CD14-positive monocyte (primary cell): Measurements from ENCODE around the gene RALB. TPM values are rescaled to one million over a fixed set of nuclear protein-coding genes. Genes with fewer than 3 reads are reported as not detected.

Experiments
- DNase-seq, 3 donors: peaks; one replicate each; pipeline ENCODE4 v3.0.0-alpha.2; 2011 to 2022
- H2AFZ ChIP-seq: 2 replicates; pipeline ENCODE4 v1.6.0; 2012; ENCODE audit warnings: mild to moderate bottlenecking, low read depth, low read length, inconsistent platforms; ENCODE audit not compliant: insufficient read depth, poor library complexity, severe bottlenecking
- H3K27ac ChIP-seq, 2 donors: 1 replicate in 1 of 2; 2 replicates in 1 of 2; pipeline ENCODE4 v1.5.1; 2012 to 2013; ENCODE audit warnings: low read length in 2 of 2, control low read depth in 1 of 2, inconsistent platforms in 1 of 2, low read depth in 1 of 2, mild to moderate bottlenecking in 1 of 2
- H3K27me3 ChIP-seq, 2 donors: one replicate each; pipeline versions ENCODE4 v1.6.0 to v1.6.1; 2011 to 2013; ENCODE audit warnings: low read length in 2 of 2; ENCODE audit not compliant: control insufficient read depth in 2 of 2, insufficient read depth in 2 of 2
- H3K36me3 ChIP-seq, 2 donors: replicated peaks in 1 of 2; 1 replicate in 1 of 2; 2 replicates in 1 of 2; pipeline versions ENCODE4 v1.5.1 to v1.6.1; 2012 to 2013; ENCODE audit warnings: low read length in 2 of 2, control low read depth in 1 of 2, inconsistent platforms in 1 of 2, mild to moderate bottlenecking in 1 of 2; ENCODE audit not compliant: insufficient read depth in 2 of 2, control insufficient read depth in 1 of 2
- H3K4me1 ChIP-seq, 2 donors: 1 replicate in 1 of 2; 2 replicates in 1 of 2; pipeline versions ENCODE4 v1.5.1 to v1.6.1; 2012 to 2013; ENCODE audit warnings: low read length in 2 of 2, control low read depth in 1 of 2, inconsistent platforms in 1 of 2, mild to moderate bottlenecking in 1 of 2, moderate library complexity in 1 of 2; ENCODE audit not compliant: insufficient read depth in 2 of 2, control insufficient read depth in 1 of 2
- H3K4me2 ChIP-seq: replicated peaks from 2 replicates; pipeline ENCODE3; 2012; ENCODE audit warnings: low read length, moderate library complexity, mild to moderate bottlenecking; ENCODE audit not compliant: poor library complexity, severe bottlenecking; ENCODE audit errors: extremely low read depth
- H3K4me3 ChIP-seq, 3 experiments: fragments of 200-600 bp in 1 of 3; sonication (generic) in 1 of 3; replicated peaks in 1 of 3; 1 replicate in 2 of 3; 2 replicates in 1 of 3; pipeline ENCODE4 v1.5.1; 2011 to 2013; ENCODE audit warnings: low read length in 3 of 3, mild to moderate bottlenecking in 3 of 3, control low read depth in 2 of 3, low read depth in 2 of 3, inconsistent platforms in 1 of 3, moderate library complexity in 1 of 3
- H3K79me2 ChIP-seq: 2 replicates; pipeline ENCODE4 v1.6.0; 2012; ENCODE audit warnings: mild to moderate bottlenecking, control low read depth, inconsistent platforms, low read length, moderate library complexity; ENCODE audit not compliant: insufficient read depth
- H3K9ac ChIP-seq: 2 replicates; pipeline ENCODE4 v1.6.0; 2017; ENCODE audit warnings: low read length, mild to moderate bottlenecking; ENCODE audit not compliant: insufficient read depth, poor library complexity, severe bottlenecking
- H3K9me3 ChIP-seq, 2 donors: replicated peaks in 1 of 2; 1 replicate in 1 of 2; 2 replicates in 1 of 2; pipeline versions ENCODE4 v1.5.1 to v1.6.1; 2012 to 2013; ENCODE audit warnings: low read length in 2 of 2, control low read depth in 1 of 2; ENCODE audit not compliant: control insufficient read depth in 1 of 2, insufficient read depth in 1 of 2
- H4K20me1 ChIP-seq: 2 replicates; pipeline ENCODE4 v1.6.0; 2012; ENCODE audit warnings: mild to moderate bottlenecking, low read length, control low read depth, moderate library complexity; ENCODE audit not compliant: insufficient read depth
- H3K27ac Mint-ChIP-seq, 7 donors: one replicate each; pipeline ENCODE4 v1.8.0; 2020; ENCODE audit warnings: mild to moderate bottlenecking in 7 of 7, mixed read lengths in 7 of 7, moderate library complexity in 6 of 7, inconsistent platforms in 2 of 7
- H3K27me3 Mint-ChIP-seq, 3 donors: one replicate each; pipeline ENCODE4 v1.8.0; 2021 to 2022; ENCODE audit warnings: low read depth in 3 of 3, mild to moderate bottlenecking in 3 of 3, mixed read lengths in 3 of 3, moderate library complexity in 3 of 3, inconsistent platforms in 1 of 3
- H3K36me3 Mint-ChIP-seq, 2 donors: one replicate each; pipeline ENCODE4 v1.8.0; 2020; ENCODE audit warnings: mixed read lengths in 2 of 2, inconsistent platforms in 1 of 2, mild to moderate bottlenecking in 1 of 2
- H3K4me1 Mint-ChIP-seq: one replicate; pipeline ENCODE4 v1.8.0; 2020; ENCODE audit warnings: mild to moderate bottlenecking, mixed read lengths
- H3K4me3 Mint-ChIP-seq, 2 donors: one replicate each; pipeline ENCODE4 v1.8.0; 2020; ENCODE audit warnings: mild to moderate bottlenecking in 2 of 2, mixed read lengths in 2 of 2, moderate library complexity in 1 of 2
- H3K9me3 Mint-ChIP-seq, 7 donors: one replicate each; pipeline ENCODE4 v1.8.0; 2020 to 2022; ENCODE audit warnings: mixed read lengths in 7 of 7, mild to moderate bottlenecking in 6 of 7, moderate library complexity in 6 of 7, inconsistent platforms in 2 of 7
- CTCF ChIP-seq: fragments of 200-600 bp; IDR thresholded peaks from one replicate; pipeline ENCODE4 v1.8.0; 2022; ENCODE audit warnings: antibody characterized with exemption, mild to moderate bottlenecking
- WGBS: methylation state at CpG from one replicate; pipeline ENCODE4 v1.1.5; 2013; ENCODE audit warnings: missing lambda C conversion rate; ENCODE audit not compliant: insufficient coverage; 5-methylcytosine and 5-hydroxymethylcytosine counted together
- intact Hi-C, 2 donors: fragments of 100-400 bp; cut with micrococcal nuclease; formaldehyde crosslinking; loops; one replicate each; pipeline versions ENCODE4 v1.15.0 to v1.15.1; 2023
- polyA plus RNA-seq, 3 donors: library from polyadenylated mRNA; depleted of rRNA in 1 of 3; unstranded in 2 of 3; stranded (reverse) in 1 of 3; fragments of 300-500 nt in 2 of 3; fragments of >200 nt in 1 of 3; fragmentation: Illumina TruSeq in 2 of 3; gene quantifications; 1 replicate in 2 of 3; 2 replicates in 1 of 3; pipeline ENCODE4 v1.2.3, GENCODE V29; 2012 to 2021

RALB gene
- polyA plus RNA-seq, 3 donors, result 57.2 to 163 (median 139) TPM

DNA sequence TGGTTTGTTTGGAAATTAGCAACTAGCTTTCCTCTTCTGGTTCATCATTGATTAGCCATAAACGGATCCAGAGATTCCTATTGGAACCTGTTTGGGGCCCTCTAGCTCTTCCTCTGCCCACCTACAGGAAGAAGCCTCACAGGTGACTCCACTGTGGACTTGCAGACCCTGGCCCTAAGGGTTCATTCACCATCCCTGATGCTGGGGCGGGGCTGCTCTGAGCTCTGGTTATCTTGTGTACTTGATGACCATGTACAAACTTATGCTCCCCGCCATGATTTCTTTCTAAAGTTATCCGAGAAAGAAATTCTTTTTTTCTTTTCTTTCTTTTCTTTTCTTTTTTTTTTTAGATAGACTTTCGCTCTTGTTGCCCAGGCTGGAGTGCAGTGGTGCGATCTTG lies 59.4 kb downstream of the RALB start:
- H3K36me3 ChIP-seq, result no peaks in the 10 kb centered on the region
- Mint-ChIP-seq H3K27ac (no peak overlapping the region), H3K4me3 (peak overlapping the region in 1 of 2 donors; percentile 48), H3K36me3 (no peaks in the 10 kb centered on the region), H3K4me1 (peaks cover 14% of the 10 kb centered on the region), H3K9me3 (peaks cover 0 to 2% (median 0%) of the 10 kb centered on the region in 7 donors), H3K27me3 (peaks cover 16 to 28% (median 21%) of the 10 kb centered on the region in 3 donors)
- no peak for DNase-seq
- intact Hi-C loops, result loop anchor here (5.0 to 10.0 kb wide), 3 partner anchors 87 to 610 kb away; partner anchors contain the start of gene TMEM185B (in 1 of the 2)
- H3K4me1 ChIP-seq, result peaks cover 6 to 9% of the 10 kb centered on the region in 2 donors
- no peak overlapping the region for H3K4me3 ChIP-seq
- no peak for TF ChIP-seq CTCF
- H3K4me2 ChIP-seq, result no peak overlapping the region
- WGBS, result 81% methylated on average over 5 of the region's 6 CpGs
- H2AFZ ChIP-seq, result no peak overlapping the region
- H3K9me3 ChIP-seq, result no peaks in the 10 kb centered on the region
- H4K20me1 ChIP-seq, result no peaks in the 10 kb centered on the region
- H3K27ac ChIP-seq, result no peak overlapping the region
- H3K79me2 ChIP-seq, result no peaks in the 10 kb centered on the region
- H3K27me3 ChIP-seq, result peaks cover 0 to 8% of the 10 kb centered on the region in 2 donors
- H3K9ac ChIP-seq, result no peak overlapping the region

DNA sequence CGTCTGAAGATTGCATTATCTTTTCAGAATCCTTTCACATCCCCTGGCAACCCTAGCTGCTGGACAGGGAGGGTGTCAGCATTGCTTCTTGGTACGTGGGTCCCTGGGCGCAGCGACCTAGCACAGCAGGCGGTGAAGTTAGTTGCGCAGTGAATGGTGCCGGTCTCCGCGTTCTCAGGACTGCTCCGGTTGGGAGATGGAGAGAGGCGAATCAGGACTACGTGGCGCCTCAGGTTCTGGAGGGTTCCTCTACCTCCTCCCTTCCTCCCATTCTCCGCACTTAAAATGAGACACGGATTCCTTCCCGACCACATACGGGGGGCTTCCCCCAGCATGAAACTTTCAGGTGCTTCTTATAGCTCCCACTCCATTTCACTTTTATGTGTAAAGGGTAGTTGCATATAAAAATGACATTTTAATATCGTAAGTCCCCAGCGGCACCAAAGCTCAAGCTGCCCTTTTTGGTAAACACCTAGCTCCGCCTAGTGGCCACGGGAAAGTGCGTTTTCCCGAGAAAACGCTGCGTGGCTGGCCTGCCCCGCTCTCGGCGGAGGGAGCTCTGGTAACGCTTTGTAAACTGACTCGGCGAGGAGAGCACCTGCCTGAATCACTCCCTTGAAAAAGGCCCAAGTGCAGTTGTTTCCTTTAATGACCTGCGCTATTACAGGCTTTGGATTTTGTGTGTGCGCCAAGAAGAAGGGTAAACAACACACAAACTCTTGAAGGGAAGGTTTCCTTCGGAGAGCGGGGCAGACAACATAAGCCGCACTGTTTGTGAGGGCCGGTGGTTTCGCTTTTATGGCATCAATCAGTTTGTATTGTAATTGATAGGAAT lies 60.4 kb downstream of the RALB start:
- peak overlapping the region; percentile 70 to 90 for H3K4me3 Mint-ChIP-seq
- H3K36me3 ChIP-seq, result no peaks in the 10 kb centered on the region
- peaks cover 6 to 9% of the 10 kb centered on the region in 2 donors for H3K4me1 ChIP-seq
- H3K36me3 Mint-ChIP-seq, result no peaks in the 10 kb centered on the region
- peak overlapping the region; percentile 86 for H2AFZ ChIP-seq
- WGBS, result 17% methylated on average over 24 of the region's 38 CpGs
- TF ChIP-seq CTCF, result peak; percentile 94
- H3K9me3 Mint-ChIP-seq, result peaks cover 0 to 2% (median 0%) of the 10 kb centered on the region in 7 donors
- H3K27ac Mint-ChIP-seq, result peak overlapping the region in 1 of 7 donors; percentile 64
- intact Hi-C loops, result loop anchor here (5.0 to 10.0 kb wide), 3 partner anchors 88 to 611 kb away; partner anchors contain the start of gene TMEM185B (in 1 of the 2)
- no peaks in the 10 kb centered on the region for H3K79me2 ChIP-seq
- peak overlapping the region; percentile 3 to 66 (median 10) for H3K4me3 ChIP-seq
- H3K4me1 Mint-ChIP-seq, result peaks cover 17% of the 10 kb centered on the region
- no peak overlapping the region for H3K9ac ChIP-seq
- H3K27ac ChIP-seq, result no peak overlapping the region
- H3K4me2 ChIP-seq, result peak overlapping the region; percentile 74
- peaks cover 19 to 28% (median 21%) of the 10 kb centered on the region in 3 donors for H3K27me3 Mint-ChIP-seq
- peaks cover 0 to 8% of the 10 kb centered on the region in 2 donors for H3K27me3 ChIP-seq
- no peaks in the 10 kb centered on the region for H4K20me1 ChIP-seq
- DNase-seq, result peak; percentile 54 to 61 (median 54)
- H3K9me3 ChIP-seq, result no peaks in the 10 kb centered on the region
